Measurements from ENCODE around the gene RNF220. TPM values are rescaled to one million over a fixed set of nuclear protein-coding genes. Genes with fewer than 3 reads are reported as not detected.
A peak's percentile ranks its signal among the peaks of the same experiment; 100 is the strongest.

RNF220 gene
- total and polyA plus RNA-seq, 12 donors, result 41.8 to 82.5 (median 58.0) TPM

DNA sequence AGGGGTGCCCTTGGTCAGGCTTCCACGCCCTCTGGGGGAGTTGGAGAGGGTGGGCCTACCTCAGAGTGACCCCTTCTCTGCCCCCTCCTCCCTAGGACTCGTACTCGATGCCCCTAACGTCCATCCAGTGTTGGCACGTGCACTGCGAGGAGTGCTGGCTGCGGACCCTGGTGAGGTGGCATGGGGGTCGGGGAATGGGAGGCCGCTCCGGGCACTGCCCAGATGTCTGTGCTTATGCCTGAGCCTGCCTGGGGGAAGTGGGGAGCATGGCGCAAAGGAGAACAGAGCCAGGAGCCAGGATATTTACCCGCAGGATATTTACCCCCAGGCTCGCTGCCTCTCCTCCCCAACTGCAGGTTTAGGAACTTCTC lies 244.7 kb downstream of the RNF220 start:
- H3K9me3 ChIP-seq, result no peaks in the 10 kb centered on the region
- WGBS, 2 donors, result 92 to 94% methylated on average over 13 of the region's 13 CpGs
- no peaks in the 10 kb centered on the region for H3K27me3 ChIP-seq
- ATAC-seq (no peak), DNase-seq (no peak)
- H3K4me3 ChIP-seq, result no peak overlapping the region
- peaks cover 0 to 22% (median 3%) of the 10 kb centered on the region in 9 donors for H3K4me1 ChIP-seq
- intact Hi-C loops (cut with DNase I), result loop anchor here in 6 of 10 donors (5.0 to 10.0 kb wide), 4 partner anchors 75 to 435 kb away; partner anchors contain the start of gene DMAP1 (in 3 of the 6)
- peaks cover 0 to 96% (median 35%) of the 10 kb centered on the region in 9 donors for H3K36me3 ChIP-seq
- H3K27ac ChIP-seq, result peak overlapping the region in 7 of 10 donors; percentile 5 to 65 (median 35)
- TF ChIP-seq CTCF (IDR thresholded peaks at IDR 0.05), result no peak

DNA sequence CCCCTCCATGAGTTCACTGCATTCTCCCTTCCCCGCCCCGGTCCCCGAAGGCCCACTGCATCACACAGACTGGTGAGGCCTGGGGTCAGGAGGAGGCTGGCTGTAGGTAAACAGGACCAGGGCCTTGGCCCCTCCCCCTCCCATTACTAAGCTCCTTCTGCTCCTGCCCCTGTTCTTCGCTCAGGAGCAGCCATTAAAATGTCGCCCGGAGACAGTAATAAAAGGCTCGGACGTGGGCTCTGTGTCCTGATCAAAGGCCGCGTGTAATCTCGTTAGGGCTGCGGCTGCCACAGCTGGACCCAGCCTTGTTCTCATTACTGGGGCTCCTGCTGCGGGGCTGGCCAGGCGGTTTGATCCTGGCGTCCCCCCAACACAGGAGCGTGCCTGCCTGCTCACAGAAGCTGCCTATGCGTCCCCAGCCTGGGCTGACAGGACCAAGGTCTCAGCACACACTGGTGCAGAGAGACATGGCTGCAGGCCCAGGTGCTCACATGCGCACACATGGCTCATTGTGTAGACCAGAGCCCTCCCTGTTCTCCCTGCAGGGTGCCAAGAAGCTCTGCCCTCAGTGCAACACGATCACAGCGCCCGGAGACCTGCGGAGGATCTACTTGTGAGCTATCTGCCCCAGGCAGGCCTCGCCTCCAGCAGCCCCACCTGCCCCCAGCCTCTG lies 245.2 kb downstream of the RNF220 start:
- DNase-seq, result peak; percentile 53 to 59

DNA sequence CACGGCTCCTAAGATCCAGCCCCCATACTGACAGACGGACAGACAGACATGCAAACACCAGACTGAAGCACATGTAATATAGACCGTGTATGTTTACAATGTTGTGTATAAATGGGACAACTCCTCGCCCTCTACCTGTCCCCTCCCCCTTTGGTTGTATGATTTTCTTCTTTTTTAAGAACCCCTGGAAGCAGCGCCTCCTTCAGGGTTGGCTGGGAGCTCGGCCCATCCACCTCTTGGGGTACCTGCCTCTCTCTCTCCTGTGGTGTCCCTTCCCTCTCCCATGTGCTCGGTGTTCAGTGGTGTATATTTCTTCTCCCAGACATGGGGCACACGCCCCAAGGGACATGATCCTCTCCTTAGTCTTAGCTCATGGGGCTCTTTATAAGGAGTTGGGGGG lies 246.0 kb downstream of the RNF220 start:
- Histone ChIP-seq H3K36me3 (peaks cover 0 to 89% (median 28%) of the 10 kb centered on the region in 9 donors), H3K27me3 (no peaks in the 10 kb centered on the region), H3K27ac (peak overlapping the region in 3 of 10 donors; percentile 53 to 65 (median 61)), H3K9me3 (no peaks in the 10 kb centered on the region), H3K4me3 (no peak overlapping the region), H3K4me1 (peaks cover 0 to 10% (median 0%) of the 10 kb centered on the region in 9 donors)
- no peak for ATAC-seq
- intact Hi-C loops (cut with DNase I), result loop anchor here in 6 of 10 donors (5.0 to 10.0 kb wide), 4 partner anchors 76 to 436 kb away; partner anchors contain the start of gene DMAP1 (in 3 of the 6)
- no peak for DNase-seq
- 90 to 91% methylated on average over 8 of the region's 8 CpGs for WGBS, 2 donors
- no peak for TF ChIP-seq CTCF (IDR thresholded peaks at IDR 0.05)

More for the DNA sequence above, 245.2 kb downstream of the RNF220 start:
- Histone ChIP-seq H3K27me3 (no peaks in the 10 kb centered on the region), H3K4me1 (peaks cover 0 to 17% (median 3%) of the 10 kb centered on the region in 9 donors), H3K4me3 (no peak overlapping the region), H3K36me3 (peaks cover 0 to 94% (median 35%) of the 10 kb centered on the region in 9 donors), H3K9me3 (no peaks in the 10 kb centered on the region), H3K27ac (peak overlapping the region in 8 of 10 donors; percentile 5 to 65 (median 32))
- TF ChIP-seq CTCF (IDR thresholded peaks at IDR 0.05), result no peak
- WGBS, 2 donors, result 74 to 79% methylated on average over 23 of the region's 23 CpGs
- intact Hi-C loops (cut with DNase I), result loop anchor here in 6 of 10 donors (5.0 to 10.0 kb wide), 4 partner anchors 75 to 435 kb away; partner anchors contain the start of gene DMAP1 (in 3 of the 6)
- ATAC-seq, result peak; percentile 57 to 92 (median 78)

GRCh38 chr1:44652445-44653106 lies 247.5 kb downstream of the RNF220 start:
- peaks cover 0 to 80% (median 26%) of the 10 kb centered on the region in 9 donors for H3K36me3 ChIP-seq
- ATAC-seq, result peak; percentile 66 to 88 (median 78)
- DNase-seq, result peak; percentile 64 to 82
- no peaks in the 10 kb centered on the region for H3K9me3 ChIP-seq
- 60 to 66% methylated on average over 7 of the region's 7 CpGs for WGBS, 2 donors
- H3K27ac ChIP-seq, result no peak overlapping the region
- TF ChIP-seq CTCF (IDR thresholded peaks at IDR 0.05), result peak; percentile 84 to 97 (median 95)
- H3K4me3 ChIP-seq, result no peak overlapping the region
- H3K4me1 ChIP-seq, result peaks cover 0 to 10% (median 0%) of the 10 kb centered on the region in 9 donors
- intact Hi-C loops (cut with DNase I), result loop anchor here in 8 of 10 donors (1.0 to 10.0 kb wide), 6 partner anchors 43 to 438 kb away; partner anchors contain the start of gene DMAP1 (in 3 of the 8)
- H3K27me3 ChIP-seq, result no peaks in the 10 kb centered on the region

All from heart right ventricle (tissue), 16 donors.